ENCODE results near the gene SIL1.

- TF ChIP-seq, protein P1, sequence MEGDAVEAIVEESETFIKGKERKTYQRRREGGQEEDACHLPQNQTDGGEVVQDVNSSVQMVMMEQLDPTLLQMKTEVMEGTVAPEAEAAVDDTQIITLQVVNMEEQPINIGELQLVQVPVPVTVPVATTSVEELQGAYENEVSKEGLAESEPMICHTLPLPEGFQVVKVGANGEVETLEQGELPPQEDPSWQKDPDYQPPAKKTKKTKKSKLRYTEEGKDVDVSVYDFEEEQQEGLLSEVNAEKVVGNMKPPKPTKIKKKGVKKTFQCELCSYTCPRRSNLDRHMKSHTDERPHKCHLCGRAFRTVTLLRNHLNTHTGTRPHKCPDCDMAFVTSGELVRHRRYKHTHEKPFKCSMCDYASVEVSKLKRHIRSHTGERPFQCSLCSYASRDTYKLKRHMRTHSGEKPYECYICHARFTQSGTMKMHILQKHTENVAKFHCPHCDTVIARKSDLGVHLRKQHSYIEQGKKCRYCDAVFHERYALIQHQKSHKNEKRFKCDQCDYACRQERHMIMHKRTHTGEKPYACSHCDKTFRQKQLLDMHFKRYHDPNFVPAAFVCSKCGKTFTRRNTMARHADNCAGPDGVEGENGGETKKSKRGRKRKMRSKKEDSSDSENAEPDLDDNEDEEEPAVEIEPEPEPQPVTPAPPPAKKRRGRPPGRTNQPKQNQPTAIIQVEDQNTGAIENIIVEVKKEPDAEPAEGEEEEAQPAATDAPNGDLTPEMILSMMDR (IDR thresholded peaks at IDR 0.05), result no peak
- TF ChIP-seq, protein P2, sequence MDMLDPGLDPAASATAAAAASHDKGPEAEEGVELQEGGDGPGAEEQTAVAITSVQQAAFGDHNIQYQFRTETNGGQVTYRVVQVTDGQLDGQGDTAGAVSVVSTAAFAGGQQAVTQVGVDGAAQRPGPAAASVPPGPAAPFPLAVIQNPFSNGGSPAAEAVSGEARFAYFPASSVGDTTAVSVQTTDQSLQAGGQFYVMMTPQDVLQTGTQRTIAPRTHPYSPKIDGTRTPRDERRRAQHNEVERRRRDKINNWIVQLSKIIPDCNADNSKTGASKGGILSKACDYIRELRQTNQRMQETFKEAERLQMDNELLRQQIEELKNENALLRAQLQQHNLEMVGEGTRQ (IDR thresholded peaks at IDR 0.05), result no peak
- TF ChIP-seq RAD21 (conservative IDR thresholded peaks at IDR 0.05 in 1 of 2, IDR thresholded peaks at IDR 0.05 in 1 of 2), result no peak
- TF ChIP-seq EP300 (IDR thresholded peaks at IDR 0.05), result no peak
- no peak for TF ChIP-seq POLR2A (IDR thresholded peaks at IDR 0.05; ENCODE audit: low read length)
- no peak for TF ChIP-seq CBX8 (IDR thresholded peaks at IDR 0.05)
- TF ChIP-seq CEBPB (IDR thresholded peaks at IDR 0.05), result no peak
- TF ChIP-seq RFX5 (IDR thresholded peaks at IDR 0.05), result no peak
- TF ChIP-seq CHD4 (IDR thresholded peaks at IDR 0.05; ENCODE audit: borderline replicate concordance), result no peak
- no peak for TF ChIP-seq SREBF2 (IDR thresholded peaks at IDR 0.05)
Measured at GRCh38 chr5:138981131-138981530, 217.0 kb downstream of the SIL1 start.

All from A549 (cell line).